HG03565 (cell line): ENCODE results near the gene SLC2A14.
"Not testable (repeated sequence)": the region's sequence is repeated elsewhere in the genome, so short reads cannot be mapped to it uniquely, and the experiment has no call there.

Experiments used
- ATAC-seq: cut with Tn5 transposase; IDR thresholded peaks from one replicate; pipeline ENCODE4 v1.9.1; 2021; ENCODE audit warnings: mild to moderate bottlenecking, moderate library complexity; ENCODE audit not compliant: unreplicated experiment

SLC2A14 gene

GRCh38 chr12:7872566-7873319 is at the start of gene SLC2A14:
Gene SLC2A14, minus strand, starts transcription at chr12:7872915. Its CDS starts 3,035 bp downstream, at chr12:7869880.
- ATAC-seq: no peak

GRCh38 chr12:7921181-7921580 is 48.5 kb upstream of the SLC2A14 start:
- ATAC-seq: not testable (repeated sequence)

- ATAC-seq: not testable (repeated sequence)
Measured at GRCh38 chr12:7918268-7918590, 45.5 kb upstream of the SLC2A14 start.

- ATAC-seq: no peak
Measured at GRCh38 chr12:7917392-7918267, 44.9 kb upstream of the SLC2A14 start.

- ATAC-seq: no peak
Measured at GRCh38 chr12:7916936-7917335, 44.2 kb upstream of the SLC2A14 start.

- ATAC-seq: no peak
Measured at GRCh38 chr12:7915661-7916403, 43.1 kb upstream of the SLC2A14 start.

- not testable (repeated sequence) for ATAC-seq
Measured at GRCh38 chr12:7910106-7910505, 37.4 kb upstream of the SLC2A14 start.

- ATAC-seq: no peak
Measured at GRCh38 chr12:7907009-7907408, 34.3 kb upstream of the SLC2A14 start.

- ATAC-seq: not testable (repeated sequence)
Measured at GRCh38 chr12:7906303-7906702, 33.6 kb upstream of the SLC2A14 start.

GRCh38 chr12:7905600-7906125 is 32.9 kb upstream of the SLC2A14 start:
- not testable (repeated sequence) for ATAC-seq

- no peak for ATAC-seq
Measured at GRCh38 chr12:7905071-7905470, 32.4 kb upstream of the SLC2A14 start.

GRCh38 chr12:7902416-7902815 is 29.7 kb upstream of the SLC2A14 start:
- ATAC-seq: not testable (repeated sequence)

GRCh38 chr12:7899755-7900154 is 27.0 kb upstream of the SLC2A14 start:
- ATAC-seq: no peak

GRCh38 chr12:7896726-7897125 is 24.0 kb upstream of the SLC2A14 start:
- ATAC-seq: not testable (repeated sequence)

GRCh38 chr12:7892186-7892980 is 19.7 kb upstream of the SLC2A14 start:
- ATAC-seq: no peak

GRCh38 chr12:7884689-7885088 is 12.0 kb upstream of the SLC2A14 start:
- ATAC-seq: no peak

GRCh38 chr12:7881736-7882120 is 9.0 kb upstream of the SLC2A14 start:
- not testable (repeated sequence) for ATAC-seq

GRCh38 chr12:7880952-7881735 is 8.4 kb upstream of the SLC2A14 start:
- not testable (repeated sequence) for ATAC-seq

- ATAC-seq: no peak
Measured at GRCh38 chr12:7879246-7879645, 6.5 kb upstream of the SLC2A14 start.
